Fibroblast of lung (primary cell): Measurements from ENCODE around the gene FDXR.

Source experiments
- EZH2 ChIP-seq: IDR thresholded peaks from 2 replicates; pipeline ENCODE4 v1.5.1; 2012; ENCODE audit warnings: low read length, control low read depth, mild to moderate bottlenecking; ENCODE audit errors: missing control alignments
- TF ChIP-seq, protein P1 (sequence below), 2 donors: IDR thresholded peaks in 1 of 2; conservative IDR thresholded peaks in 1 of 2; 1 replicate in 1 of 2; 2 replicates in 1 of 2; pipeline ENCODE4 v1.5.1; 2011 to 2012; ENCODE audit warnings: low read length in 2 of 2, control low read depth in 1 of 2, inconsistent platforms in 1 of 2, low read depth in 1 of 2, mild to moderate bottlenecking in 1 of 2

DNA sequence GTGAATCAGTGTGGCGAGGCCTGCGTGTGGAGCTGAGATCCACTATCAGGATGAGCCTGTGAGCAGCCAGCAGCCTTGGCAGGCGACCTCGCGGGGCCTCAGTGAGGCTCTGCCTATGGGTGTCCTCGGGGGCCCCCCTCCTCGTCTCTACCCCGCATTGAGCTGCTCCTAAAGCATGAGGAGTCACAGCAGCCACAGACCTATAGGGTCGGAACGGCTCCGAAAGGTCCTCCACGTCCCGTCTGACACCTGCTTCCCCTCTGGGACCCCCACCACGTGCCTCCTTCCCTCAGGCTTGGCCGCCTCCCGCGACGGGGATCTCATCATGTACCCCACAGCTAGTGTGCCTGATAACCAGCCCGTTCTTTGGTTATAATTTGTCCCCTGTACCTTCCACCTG, 41.9 kb downstream of the FDXR start:
- TF ChIP-seq, protein P1, sequence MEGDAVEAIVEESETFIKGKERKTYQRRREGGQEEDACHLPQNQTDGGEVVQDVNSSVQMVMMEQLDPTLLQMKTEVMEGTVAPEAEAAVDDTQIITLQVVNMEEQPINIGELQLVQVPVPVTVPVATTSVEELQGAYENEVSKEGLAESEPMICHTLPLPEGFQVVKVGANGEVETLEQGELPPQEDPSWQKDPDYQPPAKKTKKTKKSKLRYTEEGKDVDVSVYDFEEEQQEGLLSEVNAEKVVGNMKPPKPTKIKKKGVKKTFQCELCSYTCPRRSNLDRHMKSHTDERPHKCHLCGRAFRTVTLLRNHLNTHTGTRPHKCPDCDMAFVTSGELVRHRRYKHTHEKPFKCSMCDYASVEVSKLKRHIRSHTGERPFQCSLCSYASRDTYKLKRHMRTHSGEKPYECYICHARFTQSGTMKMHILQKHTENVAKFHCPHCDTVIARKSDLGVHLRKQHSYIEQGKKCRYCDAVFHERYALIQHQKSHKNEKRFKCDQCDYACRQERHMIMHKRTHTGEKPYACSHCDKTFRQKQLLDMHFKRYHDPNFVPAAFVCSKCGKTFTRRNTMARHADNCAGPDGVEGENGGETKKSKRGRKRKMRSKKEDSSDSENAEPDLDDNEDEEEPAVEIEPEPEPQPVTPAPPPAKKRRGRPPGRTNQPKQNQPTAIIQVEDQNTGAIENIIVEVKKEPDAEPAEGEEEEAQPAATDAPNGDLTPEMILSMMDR (conservative IDR thresholded peaks at IDR 0.05 in 1 of 2, IDR thresholded peaks at IDR 0.05 in 1 of 2; ENCODE audit: low read depth in 1 of 2, low read length in 2 of 2): no peak
- no peak for TF ChIP-seq EZH2
